Smooth muscle cell (in vitro differentiated cells): ENCODE data around the gene HBM. TPM values are rescaled to one million over a fixed set of nuclear protein-coding genes. Genes with fewer than 3 reads are reported as not detected.

Experiments
- DNase-seq: peaks from one replicate; lab custom pipeline; 2025; ENCODE audit not compliant: unreplicated experiment; lab: John Stamatoyannopoulos, UW
- H2AFZ ChIP-seq: fragments of 200-600 bp; sonication (generic); 2 replicates; pipeline ENCODE4 v1.6.0; 2016; ENCODE audit warnings: antibody characterized with exemption, low read depth, mild to moderate bottlenecking
- H3F3A ChIP-seq: fragments of 200-600 bp; sonication (generic); 2 replicates; pipeline ENCODE4 v1.6.0; 2017; ENCODE audit warnings: antibody characterized with exemption, low read depth
- H3K27ac ChIP-seq: fragments of 200-600 bp; sonication (generic); 2 replicates; pipeline ENCODE4 v1.5.1; 2016; ENCODE audit warnings: low read depth, mild to moderate bottlenecking
- H3K27me3 ChIP-seq: fragments of 200-600 bp; sonication (generic); 2 replicates; pipeline ENCODE4 v1.6.1; 2016; ENCODE audit warnings: low read depth, mild to moderate bottlenecking
- H3K36me3 ChIP-seq: fragments of 200-600 bp; sonication (generic); 2 replicates; pipeline ENCODE4 v1.5.1; 2016; ENCODE audit warnings: low read depth
- H3K4me1 ChIP-seq: fragments of 200-600 bp; sonication (generic); 2 replicates; pipeline ENCODE4 v1.5.1; 2016; ENCODE audit warnings: low read depth
- H3K4me2 ChIP-seq: fragments of 200-600 bp; sonication (generic); 2 replicates; pipeline ENCODE4 v1.6.0; 2016; ENCODE audit warnings: mild to moderate bottlenecking
- H3K4me3 ChIP-seq: fragments of 200-600 bp; sonication (generic); 2 replicates; pipeline ENCODE4 v1.5.1; 2016; ENCODE audit warnings: mild to moderate bottlenecking
- H3K79me2 ChIP-seq: fragments of 200-600 bp; sonication (generic); 2 replicates; pipeline ENCODE4 v1.6.0; 2016; ENCODE audit warnings: low read depth, mild to moderate bottlenecking
- H3K9ac ChIP-seq: fragments of 200-600 bp; sonication (generic); 2 replicates; pipeline ENCODE4 v1.6.0; 2016; ENCODE audit warnings: low read depth
- H3K9me3 ChIP-seq: fragments of 200-600 bp; sonication (generic); replicated peaks from 2 replicates; pipeline ENCODE4 v1.5.1; 2016; ENCODE audit warnings: low read depth
- H4K20me1 ChIP-seq: fragments of 200-600 bp; sonication (generic); 2 replicates; pipeline ENCODE4 v1.6.0; 2016; ENCODE audit warnings: low read depth
- WGBS: methylation state at CpG from one replicate; pipeline ENCODE4 v1.1.7; 2016; ENCODE audit warnings: low lambda C conversion rate; 5-methylcytosine and 5-hydroxymethylcytosine counted together
- polyA plus RNA-seq: library from polyadenylated mRNA; unstranded; fragments of >200 nt; fragmentation: Nextera tagmentation; extraction: Ambion mirVana; gene quantifications from 2 replicates; pipeline ENCODE4 v1.2.1, GENCODE V29; 2016
- total RNA-seq: library from RNA; depleted of rRNA; stranded (reverse); fragments of >200 nt; gene quantifications from 2 replicates; pipeline ENCODE4 v1.2.3, GENCODE V29; 2014
- TF ChIP-seq, protein P1 (sequence below): fragments of 200-600 bp; sonication (generic); IDR thresholded peaks from 2 replicates; pipeline ENCODE4 v1.5.1; 2017; ENCODE audit warnings: borderline replicate concordance, mild to moderate bottlenecking, antibody characterized with exemption; ENCODE audit not compliant: insufficient read depth, poor library complexity, severe bottlenecking

Gene HBM
- total and polyA plus RNA-seq, 2 experiments from 2014 or later: not detected

- no peak overlapping the region for H2AFZ ChIP-seq
- H3K79me2 ChIP-seq: peaks cover 8% of the 10 kb centered on the region
- TF ChIP-seq, protein P1, sequence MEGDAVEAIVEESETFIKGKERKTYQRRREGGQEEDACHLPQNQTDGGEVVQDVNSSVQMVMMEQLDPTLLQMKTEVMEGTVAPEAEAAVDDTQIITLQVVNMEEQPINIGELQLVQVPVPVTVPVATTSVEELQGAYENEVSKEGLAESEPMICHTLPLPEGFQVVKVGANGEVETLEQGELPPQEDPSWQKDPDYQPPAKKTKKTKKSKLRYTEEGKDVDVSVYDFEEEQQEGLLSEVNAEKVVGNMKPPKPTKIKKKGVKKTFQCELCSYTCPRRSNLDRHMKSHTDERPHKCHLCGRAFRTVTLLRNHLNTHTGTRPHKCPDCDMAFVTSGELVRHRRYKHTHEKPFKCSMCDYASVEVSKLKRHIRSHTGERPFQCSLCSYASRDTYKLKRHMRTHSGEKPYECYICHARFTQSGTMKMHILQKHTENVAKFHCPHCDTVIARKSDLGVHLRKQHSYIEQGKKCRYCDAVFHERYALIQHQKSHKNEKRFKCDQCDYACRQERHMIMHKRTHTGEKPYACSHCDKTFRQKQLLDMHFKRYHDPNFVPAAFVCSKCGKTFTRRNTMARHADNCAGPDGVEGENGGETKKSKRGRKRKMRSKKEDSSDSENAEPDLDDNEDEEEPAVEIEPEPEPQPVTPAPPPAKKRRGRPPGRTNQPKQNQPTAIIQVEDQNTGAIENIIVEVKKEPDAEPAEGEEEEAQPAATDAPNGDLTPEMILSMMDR: no peak
- H3K9ac ChIP-seq: no peak overlapping the region
- no peak for DNase-seq
- no peak overlapping the region for H3K4me3 ChIP-seq
- H3F3A ChIP-seq: no peaks in the 10 kb centered on the region
- H3K27ac ChIP-seq: no peak overlapping the region
- no peaks in the 10 kb centered on the region for H3K27me3 ChIP-seq
- WGBS: 96% methylated on average over 15 of the region's 15 CpGs
- H3K9me3 ChIP-seq: no peaks in the 10 kb centered on the region
- H3K36me3 ChIP-seq: no peaks in the 10 kb centered on the region
- H3K4me1 ChIP-seq: no peaks in the 10 kb centered on the region
- H4K20me1 ChIP-seq: peaks cover 72% of the 10 kb centered on the region
- no peak overlapping the region for H3K4me2 ChIP-seq
Observed at GRCh38 chr16:130533-131173, 35.1 kb upstream of the HBM start.

DNA sequence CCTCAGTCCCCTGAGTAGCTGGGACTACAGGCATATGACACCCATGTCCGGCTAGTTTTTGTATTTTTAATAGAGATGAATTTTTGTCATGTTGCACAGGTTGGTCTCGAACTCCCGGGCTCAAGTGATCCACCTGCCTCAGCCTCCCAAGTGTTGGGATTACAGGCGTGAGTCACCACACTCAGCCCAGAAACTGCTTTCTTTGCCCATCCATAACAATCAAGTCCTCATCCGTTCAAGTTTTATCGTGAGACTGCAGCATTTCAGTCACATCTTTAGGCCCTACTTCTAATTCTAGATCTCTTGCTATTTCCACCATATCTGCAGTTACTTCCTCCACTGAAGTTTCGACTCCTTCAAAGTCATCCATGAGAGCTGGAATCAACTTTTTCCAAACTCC, 33.7 kb upstream of the HBM start:
- H3K4me2 ChIP-seq: no peak overlapping the region
- no peak overlapping the region for H3K27ac ChIP-seq
- no peak overlapping the region for H3K4me3 ChIP-seq
- H2AFZ ChIP-seq: no peak overlapping the region
- no peaks in the 10 kb centered on the region for H3K36me3 ChIP-seq
- TF ChIP-seq, protein P1: no peak
- H3K9ac ChIP-seq: no peak overlapping the region
- H3K4me1 ChIP-seq: peaks cover under 1% of the 10 kb centered on the region
- H3F3A ChIP-seq: no peaks in the 10 kb centered on the region
- H3K27me3 ChIP-seq: no peaks in the 10 kb centered on the region
- 91% methylated on average over 7 of the region's 7 CpGs for WGBS
- peaks cover 58% of the 10 kb centered on the region for H4K20me1 ChIP-seq
- H3K9me3 ChIP-seq: no peaks in the 10 kb centered on the region
- H3K79me2 ChIP-seq: peaks cover 17% of the 10 kb centered on the region
- no peak for DNase-seq

- no peak overlapping the region for H3K4me3 ChIP-seq
- TF ChIP-seq, protein P1: no peak
- H3K9me3 ChIP-seq: no peaks in the 10 kb centered on the region
- H3K36me3 ChIP-seq: no peaks in the 10 kb centered on the region
- H3K9ac ChIP-seq: no peak overlapping the region
- no peak overlapping the region for H3K4me2 ChIP-seq
- no peaks in the 10 kb centered on the region for H3K27me3 ChIP-seq
- no peak for DNase-seq
- WGBS: 97% methylated on average over 2 of the region's 2 CpGs
- no peak overlapping the region for H3K27ac ChIP-seq
- H3K79me2 ChIP-seq: peaks cover 23% of the 10 kb centered on the region
- H3F3A ChIP-seq: no peaks in the 10 kb centered on the region
- no peak overlapping the region for H2AFZ ChIP-seq
- peaks cover 50% of the 10 kb centered on the region for H4K20me1 ChIP-seq
- H3K4me1 ChIP-seq: peaks cover 9% of the 10 kb centered on the region
Observed at GRCh38 chr16:133716-134115, 32.1 kb upstream of the HBM start.

- peak overlapping the region; percentile 99 for H3K4me2 ChIP-seq
- TF ChIP-seq, protein P1: no peak
- peak overlapping the region; percentile 63 for H3K27ac ChIP-seq
- H3K27me3 ChIP-seq: no peaks in the 10 kb centered on the region
- no peaks in the 10 kb centered on the region for H3K36me3 ChIP-seq
- H3K9ac ChIP-seq: peak overlapping the region; percentile 88
- peak overlapping the region; percentile 93 for H2AFZ ChIP-seq
- WGBS: under 1% methylated on average over 27 of the region's 30 CpGs
- H3K9me3 ChIP-seq: no peaks in the 10 kb centered on the region
- peaks cover 14% of the 10 kb centered on the region for H4K20me1 ChIP-seq
- peaks cover under 1% of the 10 kb centered on the region for H3F3A ChIP-seq
- peaks cover 23% of the 10 kb centered on the region for H3K79me2 ChIP-seq
- no peak for DNase-seq
- peak overlapping the region; percentile 75 for H3K4me3 ChIP-seq
- peaks cover 9% of the 10 kb centered on the region for H3K4me1 ChIP-seq
Observed at GRCh38 chr16:138049-138417, 27.7 kb upstream of the HBM start.
